MM.1S (cell line): ENCODE measurements around the gene FOXD1.

Experiments used
- EZH2 ChIP-seq: fragments of 300-600 bp; sonication (generic); optimal IDR thresholded peaks from 2 replicates; pipeline ENCODE3; 2017; ENCODE audit warnings: low read depth, mild to moderate bottlenecking, antibody characterized with exemption, low read length, mixed read lengths
- EZH2phosphoT487 ChIP-seq: fragments of 300-600 bp; sonication (generic); IDR thresholded peaks from 2 replicates; pipeline ENCODE4 v1.6.1; 2018; ENCODE audit warnings: antibody characterized with exemption, low read length
- TF ChIP-seq, protein P1 (sequence below): fragments of 300-600 bp; sonication (generic); IDR thresholded peaks from 2 replicates; pipeline ENCODE4 v1.5.1; 2016; ENCODE audit warnings: antibody characterized with exemption, low read length, mixed read lengths

DNA sequence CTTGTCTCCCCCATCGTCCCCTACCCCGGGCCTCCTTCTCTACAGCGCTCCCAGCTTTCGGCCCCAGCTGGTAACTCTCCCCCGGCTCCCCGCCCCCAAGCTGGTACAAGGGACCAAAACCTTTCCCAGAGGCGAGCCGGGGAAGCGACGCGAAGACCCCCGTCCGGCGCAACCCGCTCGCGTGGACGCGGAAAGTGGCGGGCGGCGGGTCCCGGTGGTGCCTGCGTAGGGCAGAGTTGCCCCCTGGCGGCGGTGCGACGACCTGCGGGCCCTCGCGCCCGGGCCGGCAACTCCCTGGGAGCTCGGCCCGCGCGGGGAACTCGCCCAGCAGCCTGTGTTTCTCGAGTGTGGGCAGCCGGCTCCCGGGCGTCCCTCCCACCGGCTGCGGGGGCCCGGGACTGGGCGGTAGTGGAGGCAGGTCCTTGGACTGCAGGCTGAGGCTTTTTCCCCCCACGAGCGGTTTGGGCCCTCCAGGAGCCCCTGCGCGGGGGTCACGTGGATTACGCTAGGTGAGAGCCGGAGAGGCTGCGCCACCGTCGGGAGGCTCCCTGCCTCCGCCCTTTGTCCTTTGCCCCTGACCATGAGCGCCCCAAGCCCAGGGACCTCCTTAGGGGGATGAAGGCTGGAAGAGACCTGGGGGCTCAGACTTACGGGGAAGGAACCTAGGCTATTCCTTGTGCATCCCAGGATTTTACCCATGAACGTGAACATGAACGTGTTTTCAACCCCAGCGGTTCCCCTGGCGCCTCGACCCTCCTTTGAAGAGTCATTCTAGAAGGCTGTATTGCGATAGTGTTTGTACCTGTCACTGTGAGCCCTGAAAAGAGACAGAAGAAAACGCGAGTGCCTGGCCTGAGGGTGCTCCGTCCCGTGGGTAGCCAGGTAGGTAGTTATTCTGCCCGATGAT, 2.9 kb upstream of the FOXD1 start:
- no peak for TF ChIP-seq EZH2
- TF ChIP-seq, protein P1, sequence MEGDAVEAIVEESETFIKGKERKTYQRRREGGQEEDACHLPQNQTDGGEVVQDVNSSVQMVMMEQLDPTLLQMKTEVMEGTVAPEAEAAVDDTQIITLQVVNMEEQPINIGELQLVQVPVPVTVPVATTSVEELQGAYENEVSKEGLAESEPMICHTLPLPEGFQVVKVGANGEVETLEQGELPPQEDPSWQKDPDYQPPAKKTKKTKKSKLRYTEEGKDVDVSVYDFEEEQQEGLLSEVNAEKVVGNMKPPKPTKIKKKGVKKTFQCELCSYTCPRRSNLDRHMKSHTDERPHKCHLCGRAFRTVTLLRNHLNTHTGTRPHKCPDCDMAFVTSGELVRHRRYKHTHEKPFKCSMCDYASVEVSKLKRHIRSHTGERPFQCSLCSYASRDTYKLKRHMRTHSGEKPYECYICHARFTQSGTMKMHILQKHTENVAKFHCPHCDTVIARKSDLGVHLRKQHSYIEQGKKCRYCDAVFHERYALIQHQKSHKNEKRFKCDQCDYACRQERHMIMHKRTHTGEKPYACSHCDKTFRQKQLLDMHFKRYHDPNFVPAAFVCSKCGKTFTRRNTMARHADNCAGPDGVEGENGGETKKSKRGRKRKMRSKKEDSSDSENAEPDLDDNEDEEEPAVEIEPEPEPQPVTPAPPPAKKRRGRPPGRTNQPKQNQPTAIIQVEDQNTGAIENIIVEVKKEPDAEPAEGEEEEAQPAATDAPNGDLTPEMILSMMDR = peak; percentile 60
- TF ChIP-seq EZH2phosphoT487 = no peak
